Dedifferentiated amniotic fluid mesenchymal stem cell (primary cell): Measurements from ENCODE around the gene LOXL1.

ENCODE experiments used
- DNase-seq: peaks from one replicate; pipeline ENCODE4 v3.0.0-alpha.2; 2016; ENCODE audit errors: extremely low spot score

The LOXL1 gene

GRCh38 chr15:73899197-73900094 lies 26.8 kb upstream of the LOXL1 start:
- no peak for DNase-seq

GRCh38 chr15:73900095-73900712 lies 26.1 kb upstream of the LOXL1 start:
- no peak for DNase-seq

GRCh38 chr15:73901126-73901810 lies 25.0 kb upstream of the LOXL1 start:
- no peak for DNase-seq

GRCh38 chr15:73902121-73903020 lies 23.9 kb upstream of the LOXL1 start:
- no peak for DNase-seq

- DNase-seq: no peak
Measured at GRCh38 chr15:73904026-73904815, 22.0 kb upstream of the LOXL1 start.

GRCh38 chr15:73905225-73905827 lies 20.9 kb upstream of the LOXL1 start:
- DNase-seq: no peak

- no peak for DNase-seq
Measured at GRCh38 chr15:73906346-73907034, 19.8 kb upstream of the LOXL1 start.

GRCh38 chr15:73907035-73907408 lies 19.2 kb upstream of the LOXL1 start:
- DNase-seq: no peak

- peak; percentile 55 for DNase-seq
Measured at GRCh38 chr15:73908030-73908821, 18.0 kb upstream of the LOXL1 start.

GRCh38 chr15:73908822-73909122 lies 17.5 kb upstream of the LOXL1 start:
- no peak for DNase-seq

GRCh38 chr15:73909651-73910050 lies 16.6 kb upstream of the LOXL1 start:
- DNase-seq: no peak

- DNase-seq: no peak
Measured at GRCh38 chr15:73910522-73911303, 15.5 kb upstream of the LOXL1 start.

- no peak for DNase-seq
Measured at GRCh38 chr15:73912030-73912596, 14.1 kb upstream of the LOXL1 start.

GRCh38 chr15:73914145-73914544 lies 12.1 kb upstream of the LOXL1 start:
- no peak for DNase-seq

GRCh38 chr15:73915082-73915481 lies 11.2 kb upstream of the LOXL1 start:
- no peak for DNase-seq

- no peak for DNase-seq
Measured at GRCh38 chr15:73918784-73919183, 7.5 kb upstream of the LOXL1 start.

GRCh38 chr15:73919706-73920105 lies 6.6 kb upstream of the LOXL1 start:
- DNase-seq: no peak
